HG03342 (cell line): Measurements from ENCODE around the gene STKLD1.
"Not testable (repeated sequence)": the region's sequence is repeated elsewhere in the genome, so short reads cannot be mapped to it uniquely, and the experiment has no call there.

ENCODE experiments used
- ATAC-seq: cut with Tn5 transposase; IDR thresholded peaks from one replicate; pipeline ENCODE4 v1.9.1; 2021; ENCODE audit warnings: mild to moderate bottlenecking, moderate library complexity; ENCODE audit not compliant: unreplicated experiment

The STKLD1 gene

GRCh38 chr9:133375724-133376654 is at the start of gene STKLD1, which contains the start of gene SURF4:
STKLD1 (plus strand) TSS chr9:133376366; CDS start chr9:133376474, 108 bp downstream.
SURF4 (minus strand) TSS chr9:133376060; CDS start chr9:133375969, 91 bp downstream.
- peak; percentile 87 for ATAC-seq

GRCh38 chr9:133327021-133327420 is 49.1 kb upstream of the STKLD1 start:
- ATAC-seq: not testable (repeated sequence)

DNA sequence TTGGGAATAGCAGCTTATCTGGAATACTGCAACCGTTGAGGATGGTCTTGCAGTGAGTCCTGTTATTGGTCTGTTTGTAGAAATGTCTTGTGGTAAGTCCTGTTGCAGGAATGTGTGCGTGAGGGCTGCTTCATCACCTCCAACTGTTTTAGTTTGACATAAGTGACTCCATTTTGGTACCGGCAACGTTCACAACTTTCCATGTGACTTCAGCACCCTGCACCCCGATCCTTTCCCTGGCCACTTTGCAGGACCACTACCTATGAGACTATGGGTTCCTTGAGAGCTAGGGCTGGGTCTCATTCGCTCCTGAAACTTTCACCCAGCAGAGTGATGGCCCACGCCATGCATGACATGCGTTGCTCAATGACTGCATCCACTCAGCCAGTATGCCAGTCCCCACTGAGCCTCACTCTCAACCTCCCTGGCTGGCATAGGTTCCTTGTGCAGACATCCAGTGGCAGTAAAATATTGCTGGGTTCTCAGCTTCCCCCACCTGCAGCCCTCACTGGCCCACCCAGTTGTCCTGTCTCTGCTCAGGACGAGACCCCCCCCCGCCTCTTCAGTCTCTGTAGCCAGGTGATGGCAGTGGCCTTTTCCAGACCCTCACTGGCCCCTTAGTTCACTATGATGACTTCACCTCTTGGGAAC is 48.2 kb upstream of the STKLD1 start:
- no peak for ATAC-seq

DNA sequence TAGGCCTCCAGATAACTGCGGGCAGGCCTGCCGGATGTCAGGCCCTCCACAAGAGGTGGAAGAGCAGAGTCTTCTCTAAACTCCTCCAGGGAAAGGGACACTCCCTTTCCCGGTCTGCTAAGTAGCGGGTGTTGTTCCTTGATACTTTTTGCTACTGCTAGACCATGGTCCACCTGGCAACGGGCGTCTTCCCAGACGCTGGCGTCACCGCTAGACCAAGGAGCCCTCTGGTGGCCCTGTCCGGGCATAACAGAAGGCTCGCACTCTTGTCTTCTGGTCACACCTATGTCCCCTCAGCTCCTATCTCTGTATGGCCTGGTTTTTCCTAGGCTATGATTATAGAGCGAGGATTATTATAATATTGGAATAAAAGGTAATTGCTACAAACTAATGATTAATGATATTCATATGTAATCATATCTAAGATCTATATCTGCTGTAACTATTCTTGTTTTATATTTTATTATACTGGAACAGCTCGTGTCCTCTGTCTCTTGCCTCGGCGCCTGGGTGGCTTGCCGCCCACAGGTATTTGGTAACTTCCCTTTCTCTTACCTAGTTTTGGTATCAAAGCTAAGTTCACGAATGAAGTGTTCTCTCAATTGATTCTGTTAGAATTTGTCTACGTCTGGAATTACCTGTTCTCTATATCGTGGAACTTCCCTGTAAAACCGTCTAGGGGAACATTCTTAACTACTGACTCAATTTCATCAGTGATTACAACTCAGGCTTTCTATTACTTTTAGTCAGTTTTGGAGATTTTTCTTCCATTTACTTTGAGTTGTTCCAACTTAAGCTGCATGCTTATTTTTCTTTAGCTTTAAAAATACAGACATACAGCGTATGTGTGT is 46.6 kb upstream of the STKLD1 start:
- ATAC-seq: not testable (repeated sequence)

GRCh38 chr9:133331221-133331620 is 44.9 kb upstream of the STKLD1 start:
- no peak for ATAC-seq

GRCh38 chr9:133331641-133332380 is 44.4 kb upstream of the STKLD1 start:
- ATAC-seq: no peak

- ATAC-seq: no peak
Measured at GRCh38 chr9:133332381-133332730, 43.8 kb upstream of the STKLD1 start.

- ATAC-seq: no peak
Measured at GRCh38 chr9:133333011-133333410, 43.2 kb upstream of the STKLD1 start.

GRCh38 chr9:133333566-133333965 is 42.6 kb upstream of the STKLD1 start:
- no peak for ATAC-seq

DNA sequence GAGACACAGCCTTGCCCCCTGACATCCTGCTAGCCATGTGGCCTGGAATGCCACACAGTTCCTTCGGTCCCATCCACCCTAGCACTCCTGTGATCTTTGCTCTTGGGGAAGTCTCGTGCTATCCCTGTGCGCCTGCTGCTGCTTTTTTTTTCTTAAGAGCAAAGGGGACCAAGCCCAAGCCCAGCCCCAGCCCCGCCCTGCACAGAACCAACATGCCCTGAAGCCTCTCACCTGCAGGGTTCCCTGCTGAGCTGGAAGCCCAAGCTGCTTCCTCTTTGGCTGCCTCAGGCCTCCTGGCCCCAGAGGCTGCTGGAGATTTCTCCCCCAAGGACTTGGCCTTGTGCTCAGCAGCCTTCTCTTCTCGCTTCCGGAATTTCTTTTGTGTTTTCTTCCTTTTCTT is 42.0 kb upstream of the STKLD1 start:
- no peak for ATAC-seq

DNA sequence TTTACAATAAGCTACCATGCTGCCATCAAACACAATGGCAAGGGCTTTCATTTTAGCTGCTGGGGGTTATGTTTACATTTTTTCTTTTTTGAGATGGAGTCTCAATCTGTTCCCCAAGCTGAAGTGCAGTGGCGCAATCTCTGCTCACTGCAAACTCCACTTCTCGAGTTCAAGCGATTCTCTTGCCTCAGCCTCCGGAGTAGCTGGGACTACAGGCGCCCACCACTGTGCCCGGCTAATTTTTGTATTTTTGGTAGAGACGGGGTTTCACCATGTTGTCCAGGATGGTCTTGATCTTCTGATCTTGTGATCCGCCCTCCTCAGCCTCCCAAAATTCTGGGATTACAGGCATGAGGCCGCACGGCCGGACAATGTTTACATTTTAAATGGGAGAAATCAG is 41.3 kb upstream of the STKLD1 start:
- not testable (repeated sequence) for ATAC-seq

DNA sequence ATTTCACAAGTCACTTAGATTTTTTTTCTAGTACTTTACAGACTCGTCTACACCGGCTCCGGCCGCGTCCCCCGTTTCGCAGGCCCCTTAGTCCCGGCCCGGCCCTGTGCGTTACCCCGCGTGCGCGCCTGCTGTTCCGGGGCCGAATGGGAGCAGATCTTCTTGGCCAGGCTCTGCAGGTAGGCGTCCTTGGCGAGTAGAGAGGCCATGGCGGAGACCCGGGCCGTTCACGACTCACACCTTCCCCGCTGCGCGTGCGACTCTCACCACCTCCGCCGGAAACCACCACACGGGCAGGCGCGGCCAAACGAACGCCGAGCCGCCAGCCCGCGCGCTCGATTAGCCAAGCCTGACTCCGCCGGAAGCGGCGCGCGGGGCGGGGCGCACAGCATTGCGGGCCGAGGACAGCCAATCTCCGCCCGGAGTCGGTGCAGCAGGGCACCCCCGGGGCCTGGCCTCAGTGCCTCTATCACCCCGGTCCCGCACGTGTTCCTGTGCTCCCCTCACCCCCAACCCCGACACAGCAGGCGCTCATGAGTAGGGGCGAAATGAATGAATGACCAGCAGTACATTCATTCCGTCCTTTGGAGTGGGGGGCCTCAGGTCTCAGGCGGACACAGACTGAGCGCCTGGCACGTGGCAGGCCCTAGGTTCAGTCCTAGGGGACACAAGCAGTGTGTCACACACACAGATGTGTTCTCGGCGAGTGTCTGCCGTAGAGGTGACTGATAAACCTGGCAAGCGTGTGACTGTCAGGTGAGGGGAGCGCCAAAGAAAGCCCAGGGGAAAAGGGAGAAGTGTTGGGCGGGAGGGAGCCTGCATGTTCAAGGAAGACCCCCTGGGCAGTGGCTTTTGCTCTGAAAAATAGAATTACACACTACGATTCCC is 40.0 kb upstream of the STKLD1 start, which contains the start of gene SURF6:
Gene SURF6 (minus strand): TSS at position 265 of the 888 bp plus-strand sequence. CDS start 56 bp downstream, at position 209.
- ATAC-seq: peak; percentile 89

- no peak for ATAC-seq
Measured at GRCh38 chr9:133339641-133340040, 36.5 kb upstream of the STKLD1 start.

- ATAC-seq: no peak
Measured at GRCh38 chr9:133340256-133340655, 35.9 kb upstream of the STKLD1 start.

- no peak for ATAC-seq
Measured at GRCh38 chr9:133340916-133341315, 35.2 kb upstream of the STKLD1 start.

DNA sequence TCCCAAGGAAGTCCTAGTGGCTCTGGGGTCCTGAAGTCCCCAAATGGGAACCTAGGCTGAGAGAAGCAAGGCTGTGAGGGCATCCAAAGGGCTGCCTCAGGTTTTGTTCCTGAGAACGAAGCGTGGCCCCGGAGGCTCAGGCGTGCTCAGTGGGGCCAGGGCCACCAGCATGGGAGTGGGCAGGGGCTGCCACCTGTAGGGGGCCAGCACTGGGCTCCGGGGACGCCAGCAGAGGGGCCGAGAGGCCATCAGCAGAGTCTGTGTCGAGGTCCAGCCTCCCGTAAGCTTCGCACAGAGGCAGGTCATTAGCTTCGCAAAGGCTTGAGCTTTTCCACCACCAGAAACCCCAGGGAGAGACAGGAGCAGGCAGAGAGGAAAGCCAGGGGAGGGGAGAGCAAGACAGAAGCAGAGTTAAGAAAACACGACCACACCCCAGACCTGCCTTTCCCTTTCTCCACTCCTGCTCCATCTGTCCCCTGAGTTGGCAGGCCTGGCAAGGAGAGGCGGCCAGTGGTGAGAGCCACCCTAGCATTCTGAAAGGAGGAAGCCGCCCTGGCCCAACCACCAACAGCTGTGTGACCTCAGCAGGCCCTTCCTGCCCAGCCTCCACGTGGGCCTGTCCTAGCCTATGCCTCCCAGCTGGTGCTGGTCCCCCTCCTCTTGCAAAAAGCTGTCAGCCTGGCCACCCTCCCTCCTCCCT is 34.6 kb upstream of the STKLD1 start:
- ATAC-seq: no peak

DNA sequence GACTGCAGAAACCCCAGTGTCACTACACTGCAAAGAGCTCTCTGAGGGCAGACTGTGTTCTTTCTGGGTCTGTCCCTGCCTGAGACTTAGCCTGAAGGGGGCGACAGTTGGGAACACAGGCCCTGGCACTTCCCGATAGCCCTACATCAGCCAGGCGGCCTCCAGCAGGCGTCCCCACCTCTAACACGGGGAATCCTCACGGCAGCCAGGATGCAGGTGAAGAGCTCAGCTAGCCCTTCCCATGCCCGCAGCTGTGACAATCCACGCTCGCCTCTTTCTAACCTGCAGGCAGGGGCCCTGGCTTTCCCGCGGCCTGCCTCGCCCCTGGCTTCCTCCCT is 34.1 kb upstream of the STKLD1 start:
- no peak for ATAC-seq

DNA sequence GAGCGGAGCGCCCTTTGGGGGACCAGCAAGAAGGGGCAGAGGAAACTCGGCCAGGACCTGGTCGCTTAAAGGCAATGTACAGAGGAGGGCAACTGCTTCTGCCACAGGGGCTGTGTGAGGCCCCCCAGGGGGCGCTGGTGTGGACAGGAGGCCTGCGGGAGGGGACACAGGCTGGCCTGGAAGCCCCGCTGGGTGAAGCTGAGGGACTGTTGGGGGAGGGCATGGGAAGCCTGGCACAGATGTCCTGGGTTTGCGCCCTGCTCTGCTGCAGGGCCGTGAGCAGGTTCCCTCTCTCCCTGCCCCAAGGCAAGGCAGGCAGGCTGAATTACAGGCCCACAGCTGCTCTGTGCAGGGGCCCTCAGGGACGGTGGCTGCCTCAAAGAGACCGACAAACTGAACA is 33.6 kb upstream of the STKLD1 start:
- ATAC-seq: no peak

DNA sequence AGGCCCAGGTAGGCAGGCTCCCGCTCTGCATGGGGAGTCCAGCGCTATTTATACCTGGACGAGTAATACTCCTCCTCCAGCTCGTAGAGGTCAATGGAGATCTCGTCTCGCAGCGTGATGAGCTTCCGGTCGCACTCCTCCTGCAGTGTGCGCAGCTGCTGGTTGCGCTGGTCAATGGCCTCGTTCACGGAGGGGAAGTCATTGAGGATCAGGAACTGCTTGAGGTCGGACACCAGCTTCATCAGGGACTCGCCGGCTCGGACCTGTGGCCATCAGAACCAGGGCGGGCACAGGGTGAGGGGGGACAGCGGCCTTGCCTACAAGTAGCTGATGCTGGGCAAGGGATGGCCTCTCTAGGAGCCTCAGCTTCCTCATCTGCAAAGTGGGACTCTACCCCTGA is 32.1 kb upstream of the STKLD1 start:
- ATAC-seq: no peak
